GM12891 (cell line): ENCODE data around the gene VTN.

ENCODE experiments used
- PAX5 ChIP-seq: IDR thresholded peaks from 2 replicates; pipeline ENCODE4 v1.6.1; 2011; ENCODE audit warnings: low read length, moderate library complexity, mild to moderate bottlenecking; ENCODE audit not compliant: insufficient read depth, severe bottlenecking
- POLR2A ChIP-seq: IDR thresholded peaks from 2 replicates; pipeline ENCODE4 v1.6.1; 2011; ENCODE audit warnings: low read depth, low read length, control low read depth
- POLR2AphosphoS5 ChIP-seq: IDR thresholded peaks from 2 replicates; pipeline ENCODE4 v1.6.1; 2011; ENCODE audit warnings: low read depth, low read length, control low read depth
- POU2F2 ChIP-seq: IDR thresholded peaks from 2 replicates; pipeline ENCODE4 v1.6.1; 2011; ENCODE audit warnings: low read depth, mild to moderate bottlenecking, control low read depth, low read length, moderate library complexity
- TAF1 ChIP-seq: IDR thresholded peaks from 2 replicates; pipeline ENCODE4 v1.6.1; 2011; ENCODE audit warnings: low read depth, low read length, control low read depth

GRCh38 chr17:28335959-28336871 lies 33.9 kb downstream of the VTN start:
- TF ChIP-seq POLR2AphosphoS5 (no peak), POLR2A (no peak), TAF1 (no peak), POU2F2 (no peak), PAX5 (no peak)
